Motor neuron (in vitro differentiated cells): ENCODE results near the gene WSCD1. TPM values are rescaled to one million over a fixed set of nuclear protein-coding genes. Genes with fewer than 3 reads are reported as not detected.

ENCODE experiments used
- ATAC-seq, 8 experiments: fragments of 200-7000 bp; cut with Tn5 transposase; replicated peaks in 6 of 8; 2 replicates each; pipeline ENCODE4 v1.8.0; 2021; ENCODE audit warnings: mild to moderate bottlenecking in 8 of 8, moderate library complexity in 8 of 8
- H3K27ac ChIP-seq, 2 donors: fragments of 250-450 bp; sonication (Bioruptor Pico); 2 replicates each; pipeline ENCODE4 v1.9.0; 2021; ENCODE audit warnings: antibody characterized with exemption in 2 of 2, mild to moderate bottlenecking in 2 of 2, moderate library complexity in 1 of 2
- H3K4me1 ChIP-seq, 2 donors: fragments of 250-450 bp; sonication (Bioruptor Pico); replicated peaks in 1 of 2; 2 replicates each; pipeline ENCODE4 v1.6.1; 2021; ENCODE audit warnings: antibody characterized with exemption in 2 of 2, mild to moderate bottlenecking in 2 of 2, moderate library complexity in 1 of 2
- H3K4me3 ChIP-seq, 5 donors: fragments of 250-450 bp; sonication (Bioruptor Pico); 2 replicates each; pipeline ENCODE4 v1.9.0; 2021; ENCODE audit warnings: antibody characterized with exemption in 5 of 5, mild to moderate bottlenecking in 5 of 5, moderate library complexity in 4 of 5
- WGBS, 10 experiments: fragments of 450-650 bp; shearing (Covaris generic); methylation state at CpG; one replicate each; pipeline ENCODE4 v1.0.0; 2022; 5-methylcytosine and 5-hydroxymethylcytosine counted together
- in situ Hi-C, 9 experiments: fragments of 400-800 bp; cut with MboI; loops; one replicate each; pipeline ENCODE4 v1.15.0; 2021; ENCODE audit warnings: low sequenced_read_pairs in 9 of 9, low pct_unique_long_range_greater_than_20kb in 2 of 9; ENCODE audit not compliant: unreplicated experiment in 9 of 9
- total RNA-seq, 8 experiments: library from RNA; unstranded; fragments of 300-600 nt; gene quantifications; 2 replicates each; pipeline versions ENCODE4 v1.2.3 to v1.2.4, GENCODE V29; 2022

WSCD1 gene
- total RNA-seq, 8 experiments from 2014 or later: 0.10 to 28.3 (median 22.9) TPM; not detected in 1

DNA sequence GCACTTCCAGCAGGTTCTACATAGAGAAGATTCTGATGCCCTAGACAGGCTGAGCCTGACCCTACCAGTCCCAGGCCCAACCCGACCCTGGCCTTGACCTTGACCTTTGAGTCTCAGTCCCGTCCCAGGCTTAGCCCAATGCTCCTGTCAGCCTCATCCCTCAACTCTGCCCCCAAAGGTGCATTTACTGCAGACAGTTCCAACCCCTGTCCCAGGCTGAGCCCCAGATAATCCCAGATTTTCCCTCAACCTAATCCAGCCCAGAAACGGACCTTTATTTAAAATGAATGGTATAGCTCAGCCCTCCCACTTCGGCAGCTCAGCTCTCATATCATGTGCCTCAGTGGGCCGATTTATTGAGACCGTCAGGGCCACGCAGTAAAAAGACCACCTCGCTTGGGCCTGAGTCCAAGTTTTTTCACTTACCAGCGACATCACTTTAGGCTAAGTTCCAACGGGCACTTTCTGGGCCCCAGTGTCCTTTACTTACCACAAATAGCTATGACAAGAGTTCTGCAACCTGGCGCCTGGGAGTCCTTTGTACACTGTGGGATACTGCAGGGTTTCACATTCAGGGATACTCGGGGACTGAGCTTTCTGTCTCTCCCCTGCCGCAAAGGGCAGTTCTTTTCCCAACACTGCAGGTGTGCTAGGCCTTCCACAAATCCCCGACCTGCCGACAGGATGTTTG lies 89.5 kb downstream of the WSCD1 start:
- H3K4me1 ChIP-seq: peaks cover 47% of the 10 kb centered on the region in 2 donors
- peak in 5 of 8 experiments; percentile 52 to 61 (median 58) for ATAC-seq

DNA sequence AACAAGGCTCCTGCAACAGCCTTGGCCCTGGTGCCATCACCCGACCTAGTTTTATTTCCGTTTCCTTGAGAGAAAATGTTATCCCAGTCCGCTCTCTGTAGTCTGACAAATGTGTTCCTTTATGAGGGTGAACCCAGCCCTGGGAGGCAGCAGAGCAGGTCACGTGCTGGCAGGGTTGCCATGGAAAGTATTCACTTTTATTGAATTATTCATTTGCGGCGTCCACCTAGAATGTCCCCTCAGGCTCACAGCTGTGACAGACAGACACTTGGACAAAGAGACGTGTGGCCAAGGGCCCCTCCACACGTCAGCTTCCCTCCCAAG lies 90.0 kb downstream of the WSCD1 start:
- ATAC-seq: peak in 6 of 8 experiments; percentile 72 to 88 (median 86)
- in situ Hi-C loops: no loop called here
- no peak overlapping the region for H3K4me3 ChIP-seq
- peak overlapping the region; percentile 69 to 88 for H3K27ac ChIP-seq
- peaks cover 47% of the 10 kb centered on the region in 2 donors for H3K4me1 ChIP-seq
- WGBS, 10 experiments: 2 to 80% (median 22%) methylated on average over 2 to 5 of the region's 8 CpGs; no CpG with 5 or more reads in 5 of the 10 experiments

More for the DNA sequence above, 89.5 kb downstream of the WSCD1 start:
- 0 to 96% (median 67%) methylated on average over 1 to 11 of the region's 15 CpGs; no CpG with 5 or more reads in 2 of the 10 experiments for WGBS, 10 experiments
- Histone ChIP-seq H3K4me3 (no peak overlapping the region), H3K27ac (peak overlapping the region; percentile 69 to 88)
- in situ Hi-C loops: no loop called here

DNA sequence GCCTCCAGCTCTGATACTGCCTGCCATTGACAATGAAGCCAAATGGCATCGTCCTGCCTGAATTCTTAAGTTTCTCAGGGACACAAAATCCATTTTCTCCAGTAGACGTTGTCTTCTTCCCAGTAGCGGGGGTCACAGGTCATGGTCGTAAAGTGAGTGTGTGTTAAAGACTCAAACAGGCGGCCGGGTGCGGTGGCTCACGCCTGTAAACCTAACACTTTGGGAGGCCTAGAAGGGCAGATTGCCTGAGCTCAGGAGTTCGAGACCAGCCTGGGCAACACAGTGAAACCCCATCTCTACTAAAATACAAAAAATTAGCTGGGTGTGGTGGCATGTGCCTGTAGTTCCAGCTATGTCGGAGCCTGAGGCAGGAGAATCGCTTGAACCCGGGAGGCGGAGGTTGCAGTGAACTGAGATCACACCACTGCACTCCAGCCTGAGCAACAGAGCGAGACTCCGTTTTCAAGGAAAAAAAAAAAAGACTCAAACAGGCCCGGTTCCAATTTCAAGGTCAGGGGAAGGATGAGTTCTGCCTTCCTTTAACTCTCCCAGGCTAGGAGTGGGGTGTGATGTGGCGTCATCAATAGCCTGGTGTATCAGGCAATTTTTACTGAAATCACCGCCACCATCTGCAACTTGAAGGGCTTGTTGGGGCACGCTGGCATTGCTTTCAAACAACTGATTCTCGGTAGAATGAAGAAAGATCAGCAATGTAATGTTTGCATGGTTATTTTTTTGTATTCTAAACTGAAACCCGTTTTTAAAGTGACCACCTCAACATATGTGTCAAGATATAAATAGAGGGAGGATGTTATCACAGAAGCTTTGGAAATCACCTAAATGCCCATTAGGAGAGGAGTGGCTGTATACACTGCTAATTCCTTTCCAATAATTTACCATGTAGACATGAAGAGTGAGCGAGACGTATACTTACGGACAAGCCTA lies 91.0 kb downstream of the WSCD1 start:
- Histone ChIP-seq H3K4me3 (no peak overlapping the region), H3K4me1 (peaks cover 52% of the 10 kb centered on the region in 2 donors), H3K27ac (peak overlapping the region in 1 of 2 donors; percentile 1)
- peak in 2 of 8 experiments; percentile 19 for ATAC-seq
- 18 to 94% (median 84%) methylated on average over 3 to 17 of the region's 24 CpGs; no CpG with 5 or more reads in 1 of the 10 experiments for WGBS, 10 experiments
- in situ Hi-C loops: no loop called here

DNA sequence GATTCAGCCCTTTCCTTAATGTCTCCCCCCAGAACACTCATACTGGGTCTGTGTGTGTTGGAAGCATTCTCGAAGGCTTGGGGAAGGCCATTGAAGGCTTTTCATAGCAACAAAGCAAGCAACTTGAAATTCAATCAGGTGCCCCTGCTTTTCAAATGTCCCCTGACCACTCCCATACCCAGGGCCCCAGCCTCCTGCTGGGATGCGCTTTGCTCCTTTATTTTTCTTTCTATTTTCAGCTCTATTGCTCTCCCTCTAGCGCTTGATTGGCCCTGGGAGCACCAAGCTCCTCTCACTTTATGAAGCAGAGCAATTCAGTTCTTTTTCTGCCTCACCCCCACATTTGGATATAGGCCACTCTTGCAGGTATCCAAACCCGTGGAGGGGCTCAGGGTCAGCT lies 92.0 kb downstream of the WSCD1 start:
- Histone ChIP-seq H3K27ac (peak overlapping the region; percentile 17 to 56), H3K4me1 (peaks cover 54 to 56% of the 10 kb centered on the region in 2 donors), H3K4me3 (no peak overlapping the region)
- in situ Hi-C loops: no loop called here
- ATAC-seq: peak in 5 of 8 experiments; percentile 13 to 37 (median 26)
- 0 to 88% (median 21%) methylated on average over 1 to 3 of the region's 4 CpGs; no CpG with 5 or more reads in 3 of the 10 experiments for WGBS, 10 experiments

DNA sequence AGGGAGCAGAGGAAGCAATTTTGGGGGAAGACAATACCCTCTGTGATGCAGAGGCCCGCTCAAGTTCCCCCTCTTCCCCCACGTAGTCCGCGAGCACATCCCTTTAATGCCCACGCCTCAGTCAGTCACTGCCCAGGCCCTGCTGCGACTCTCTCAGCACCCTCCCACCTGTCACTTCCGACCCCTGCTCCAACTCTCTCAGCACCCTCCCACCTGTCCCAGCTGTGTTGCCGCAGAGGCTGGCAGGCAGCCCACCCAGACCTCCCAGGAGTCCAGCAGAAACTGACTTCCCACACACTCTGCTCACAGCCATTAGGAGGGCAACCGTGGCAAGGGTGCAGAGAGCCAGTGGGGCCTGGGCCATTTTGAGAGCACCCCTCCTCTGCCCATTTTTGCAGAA lies 92.7 kb downstream of the WSCD1 start:
- H3K27ac ChIP-seq: no peak overlapping the region
- in situ Hi-C loops: no loop called here
- 0 to 100% (median 51%) methylated on average over 1 to 8 of the region's 9 CpGs; no CpG with 5 or more reads in 5 of the 10 experiments for WGBS, 10 experiments

DNA sequence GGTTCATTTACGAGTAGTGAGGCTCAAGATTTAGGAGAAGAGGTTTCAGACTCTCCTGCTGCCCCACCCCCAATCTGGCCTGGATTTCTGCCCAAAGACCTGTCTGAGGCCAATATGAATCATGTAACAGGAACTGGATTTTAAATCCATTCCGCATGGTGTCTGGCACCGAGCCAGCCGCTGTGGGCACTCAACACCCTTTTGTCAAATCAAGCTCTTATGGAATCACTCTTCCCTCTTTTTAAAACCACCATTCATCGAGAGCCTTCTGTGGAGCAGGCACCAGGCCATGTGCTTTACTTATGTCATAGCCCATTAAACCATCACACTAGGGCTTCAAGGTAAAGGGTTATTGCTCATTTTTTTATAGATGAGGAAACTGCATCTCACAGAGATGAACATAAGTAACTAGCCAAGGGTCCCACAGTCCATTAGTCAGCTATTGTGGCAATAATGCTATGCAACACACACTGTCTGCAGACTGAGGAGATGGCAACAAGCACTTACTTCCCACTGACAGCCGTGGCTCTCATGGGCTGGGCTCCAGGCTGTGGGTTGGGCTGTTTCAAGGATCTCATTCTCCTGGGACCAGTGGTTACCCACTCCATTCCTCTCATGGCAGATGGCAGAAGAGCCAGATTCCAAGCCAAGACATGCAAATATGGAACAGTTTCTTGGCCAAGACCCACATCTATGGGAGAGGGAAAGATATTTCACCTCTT lies 93.6 kb downstream of the WSCD1 start:
- ATAC-seq: peak in 1 of 8 experiments; percentile 16
- WGBS, 10 experiments: 4 to 96% (median 93%) methylated on average over 2 to 5 of the region's 6 CpGs; no CpG with 5 or more reads in 4 of the 10 experiments
- no peak overlapping the region for H3K27ac ChIP-seq
- in situ Hi-C loops: no loop called here
- H3K4me1 ChIP-seq: peaks cover 59 to 63% of the 10 kb centered on the region in 2 donors
- no peak overlapping the region for H3K4me3 ChIP-seq

More for the DNA sequence above, 92.7 kb downstream of the WSCD1 start:
- peaks cover 54 to 56% of the 10 kb centered on the region in 2 donors for H3K4me1 ChIP-seq
- no peak overlapping the region for H3K4me3 ChIP-seq
- ATAC-seq: no peak

DNA sequence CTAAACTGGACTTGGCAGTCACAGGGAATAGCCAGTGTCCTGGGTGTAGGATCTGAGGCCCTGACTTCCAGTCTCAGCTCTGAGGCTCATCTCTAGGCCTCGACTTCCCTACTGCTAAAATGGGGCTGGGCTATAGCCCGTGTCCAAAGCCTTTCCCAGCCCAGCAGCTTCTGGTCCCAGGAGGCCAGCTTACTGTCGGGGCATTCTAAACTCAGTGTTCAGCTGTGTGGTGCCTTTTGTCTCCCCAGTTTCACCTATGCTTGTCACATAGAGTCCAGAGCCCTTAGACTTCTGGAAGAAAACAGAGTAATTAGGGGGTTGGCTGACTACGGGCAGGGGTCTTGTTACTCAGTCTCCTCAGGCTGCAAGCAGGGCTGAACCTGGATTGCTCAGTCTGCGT lies 94.8 kb downstream of the WSCD1 start:
- no peak overlapping the region for H3K27ac ChIP-seq
- H3K4me3 ChIP-seq: no peak overlapping the region
- WGBS, 10 experiments: 0 to 92% (median 71%) methylated on average over 1 to 3 of the region's 5 CpGs; no CpG with 5 or more reads in 6 of the 10 experiments
- in situ Hi-C loops: no loop called here
- peaks cover 53 to 60% of the 10 kb centered on the region in 2 donors for H3K4me1 ChIP-seq
- ATAC-seq: no peak

DNA sequence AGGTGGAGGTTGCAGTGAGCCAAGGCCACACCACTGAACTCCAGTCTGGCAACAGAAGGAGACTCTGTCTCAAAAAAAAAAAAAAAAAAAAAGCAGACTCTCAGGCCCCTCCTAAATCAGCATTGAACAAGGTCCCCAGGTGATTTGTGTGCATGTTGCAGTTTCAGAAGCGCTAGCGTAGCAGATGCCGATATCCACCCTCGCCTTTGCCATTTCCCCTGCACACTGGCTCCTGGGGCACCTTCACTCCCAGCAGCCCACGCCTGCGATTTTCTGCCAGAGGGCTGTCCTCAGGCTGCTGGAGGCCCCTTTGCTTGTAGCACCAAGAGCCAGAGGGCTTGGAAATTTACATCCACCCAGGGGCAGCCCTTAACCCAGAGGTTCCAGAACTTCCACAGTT lies 95.6 kb downstream of the WSCD1 start:
- 51% methylated on average over 2 of the region's 6 CpGs; no CpG with 5 or more reads in 9 of the 10 experiments for WGBS, 10 experiments
- in situ Hi-C loops: no loop called here
- ATAC-seq: no peak
- H3K27ac ChIP-seq: no peak overlapping the region
- no peak overlapping the region for H3K4me3 ChIP-seq
- peaks cover 45 to 52% of the 10 kb centered on the region in 2 donors for H3K4me1 ChIP-seq

DNA sequence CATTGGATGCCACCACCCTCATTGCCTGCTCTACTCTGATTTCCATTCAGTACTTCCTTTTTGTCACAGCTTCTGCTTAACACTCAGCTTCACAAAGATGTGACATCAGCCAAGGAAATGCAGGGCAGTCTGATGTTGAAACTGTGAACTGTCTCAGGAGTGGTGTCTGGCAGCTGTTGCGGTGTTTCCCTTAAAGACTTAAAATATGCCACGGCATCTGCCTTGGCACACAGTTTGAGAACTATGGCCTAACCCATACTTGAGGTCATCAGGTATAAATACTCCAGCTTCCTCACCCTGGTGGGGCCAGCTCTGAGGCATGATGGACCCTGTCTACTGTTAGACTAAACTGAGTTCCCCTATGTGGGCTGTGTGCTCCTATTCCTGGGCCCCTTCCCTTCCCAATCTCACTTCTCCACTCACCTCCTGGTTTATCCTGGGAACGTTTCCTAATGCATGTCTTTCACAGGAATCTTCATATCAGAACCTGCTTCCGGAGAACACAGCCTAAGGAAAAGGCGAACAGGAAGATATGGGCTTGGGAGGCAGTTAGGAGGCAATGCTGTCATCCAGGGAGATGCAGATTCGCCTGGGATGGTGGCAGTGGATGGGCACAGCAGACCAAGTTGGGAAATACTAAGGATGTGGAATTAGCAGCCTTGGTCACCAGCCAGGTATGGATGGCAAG lies 96.5 kb downstream of the WSCD1 start:
- no peak overlapping the region for H3K27ac ChIP-seq
- ATAC-seq: no peak
- in situ Hi-C loops: no loop called here
- 0 to 95% (median 20%) methylated on average over 1 to 5 of the region's 6 CpGs; no CpG with 5 or more reads in 3 of the 10 experiments for WGBS, 10 experiments
- peaks cover 37 to 44% of the 10 kb centered on the region in 2 donors for H3K4me1 ChIP-seq
- no peak overlapping the region for H3K4me3 ChIP-seq

DNA sequence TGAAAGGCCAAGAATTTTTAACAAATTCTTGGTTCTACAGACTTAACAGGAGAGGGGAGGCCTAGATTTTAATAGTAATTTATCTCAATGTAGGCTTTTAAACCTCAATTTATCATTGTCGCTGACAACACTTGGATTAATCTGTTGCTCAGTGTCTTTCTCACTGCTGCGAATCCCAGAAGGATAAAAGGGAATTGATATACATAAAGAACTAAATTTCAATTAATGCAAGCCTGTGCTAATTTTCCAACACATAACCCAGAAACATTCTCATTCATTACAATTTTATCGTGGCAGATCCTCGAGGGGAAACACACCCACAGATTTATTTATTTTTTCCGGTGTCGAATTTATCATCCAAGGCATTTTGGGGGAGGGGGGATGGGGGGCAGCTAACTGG lies 98.1 kb downstream of the WSCD1 start:
- H3K4me3 ChIP-seq: no peak overlapping the region
- in situ Hi-C loops: no loop called here
- ATAC-seq: no peak
- peaks cover 32 to 39% of the 10 kb centered on the region in 2 donors for H3K4me1 ChIP-seq
- 17 to 83% (median 59%) methylated on average over 1 to 6 of the region's 6 CpGs for WGBS, 10 experiments
- H3K27ac ChIP-seq: no peak overlapping the region

DNA sequence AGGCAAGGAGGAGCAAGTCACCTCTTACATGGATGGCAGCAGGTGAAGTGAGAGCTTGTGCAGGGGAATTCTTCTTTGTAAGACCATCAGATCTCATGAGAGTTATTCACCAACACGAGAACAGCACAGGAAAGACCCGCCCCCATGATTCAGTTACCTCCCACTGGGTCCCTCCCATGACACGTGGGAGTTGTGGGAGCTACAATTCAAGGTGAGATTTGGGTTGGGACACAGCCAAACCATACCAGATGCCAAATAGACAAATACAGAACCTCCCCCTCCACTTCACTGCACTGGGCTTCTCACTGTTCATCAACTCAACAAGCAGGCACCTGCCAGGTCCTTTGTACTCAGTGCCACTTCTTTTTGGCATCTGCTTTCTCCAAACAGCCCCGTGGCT lies 100.2 kb downstream of the WSCD1 start:
- H3K4me3 ChIP-seq: no peak overlapping the region
- H3K4me1 ChIP-seq: peaks cover 28 to 37% of the 10 kb centered on the region in 2 donors
- in situ Hi-C loops: no loop called here
- 0 to 89% (median 76%) methylated on average over 1 to 4 of the region's 4 CpGs; no CpG with 5 or more reads in 5 of the 10 experiments for WGBS, 10 experiments
- ATAC-seq: no peak
- H3K27ac ChIP-seq: no peak overlapping the region

DNA sequence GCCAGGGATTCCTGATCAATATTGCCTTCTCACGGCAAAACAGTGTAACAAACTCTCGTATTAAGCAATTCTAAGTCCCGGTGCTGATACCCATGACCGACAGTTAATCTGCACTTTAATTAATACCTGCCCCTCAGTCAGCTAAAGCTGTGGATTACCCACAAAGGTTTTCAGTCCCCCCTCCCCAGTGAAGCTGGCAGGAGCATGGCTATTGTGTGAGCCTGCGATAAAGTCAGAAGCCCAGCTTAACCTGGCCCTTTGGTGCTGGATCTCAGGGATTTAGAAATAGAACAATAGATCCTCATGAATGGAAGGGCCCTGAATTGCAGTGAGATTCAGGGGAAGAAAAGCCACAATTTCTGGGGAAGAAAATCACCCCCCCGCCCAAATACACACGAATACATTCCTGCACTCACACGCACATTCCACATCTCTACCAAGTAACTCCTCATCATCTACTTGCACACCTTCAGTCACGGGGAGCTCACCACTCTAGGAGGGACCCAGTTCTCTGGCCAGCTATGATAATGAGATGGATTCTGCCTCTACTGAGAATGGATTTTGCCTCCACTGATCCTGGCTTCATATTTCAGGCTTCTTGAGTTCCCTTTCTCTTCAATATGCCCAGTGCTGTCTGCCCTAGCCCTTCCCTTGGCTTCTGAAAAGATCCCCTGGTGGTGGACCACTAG lies 102.6 kb downstream of the WSCD1 start:
- peaks cover 21 to 28% of the 10 kb centered on the region in 2 donors for H3K4me1 ChIP-seq
- in situ Hi-C loops: no loop called here
- H3K27ac ChIP-seq: no peak overlapping the region
- H3K4me3 ChIP-seq: no peak overlapping the region
- 10 to 63% (median 38%) methylated on average over 1 to 7 of the region's 9 CpGs; no CpG with 5 or more reads in 2 of the 10 experiments for WGBS, 10 experiments
- ATAC-seq: no peak
